ENCODE measurements around the gene PDE11A. TPM values are rescaled to one million over a fixed set of nuclear protein-coding genes. Genes with fewer than 3 reads are reported as not detected.

The PDE11A gene
- total and polyA plus RNA-seq, 2 of the 13 experiments (the other 11 are each of a cell fraction or from before 2014, with no cell fraction given): 1.2 to 1.7 TPM

DNA sequence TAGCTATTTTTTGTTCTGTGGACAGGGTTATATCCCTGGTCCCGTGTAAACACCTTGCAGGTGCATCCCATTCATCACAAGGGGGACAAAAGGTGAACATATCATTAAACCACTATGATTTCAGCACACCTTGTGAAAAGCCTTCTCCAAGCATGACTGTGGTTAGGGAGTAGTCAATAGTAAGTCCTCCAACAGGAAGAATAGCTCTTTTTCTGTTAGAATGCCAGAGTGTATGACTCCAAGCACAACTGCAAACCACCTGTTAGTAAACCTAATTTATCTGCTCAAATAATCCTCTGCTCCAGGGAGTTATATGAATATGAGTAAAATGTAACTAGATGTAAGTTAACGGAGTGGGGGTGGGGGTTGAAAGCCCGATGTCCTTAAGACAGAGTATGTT, 439.5 kb downstream of the PDE11A start:
- POLR2A ChIA-PET: no interaction called here
- no peak for FAIRE-seq
- CTCF ChIA-PET (ENCODE audit: low intra/inter-chr PET ratio, low total read pairs): no interaction called here

More for the DNA sequence above, 439.5 kb downstream of the PDE11A start:
- Histone ChIP-seq H3K4me3 (replicated peaks in 1 of 3; ENCODE audit: insufficient read depth in 1 of 3, low read depth in 2 of 3, low read length in 3 of 3) (no peak overlapping the region), H3K27me3 (ENCODE audit: control insufficient read depth in 1 of 2, insufficient read depth in 2 of 2, low read length in 2 of 2) (no peaks in the 10 kb centered on the region), H4K20me1 (ENCODE audit: insufficient read depth, low read length) (no peaks in the 10 kb centered on the region), H3K27ac (ENCODE audit: extremely low read length, insufficient read depth, low read length) (no peak overlapping the region), H3K4me2 (ENCODE audit: low read depth, low read length) (no peak overlapping the region), H3K36me3 (replicated peaks in 1 of 2; ENCODE audit: control insufficient read depth in 1 of 2, insufficient read depth in 2 of 2, low read length in 2 of 2) (no peaks in the 10 kb centered on the region), H2AFZ (ENCODE audit: low read length) (no peak overlapping the region), H3K4me1 (ENCODE audit: insufficient read depth, low read length) (peaks cover 14% of the 10 kb centered on the region), H3K9ac (ENCODE audit: insufficient read depth, low read depth, low read length) (no peak overlapping the region), H3K9me3 (ENCODE audit: low read length) (no peaks in the 10 kb centered on the region), H3K79me2 (ENCODE audit: insufficient read depth, low read length) (no peaks in the 10 kb centered on the region)
- in situ Hi-C loops (cut with HindIII; ENCODE audit: extremely low pct_ligation_motif_present, low pct_unique_long_range_greater_than_20kb) (no loop called here), intact Hi-C loops (cut with micrococcal nuclease; ENCODE audit: unreplicated experiment) (no loop called here)
- no peak for DNase-seq (ENCODE audit: low spot score)
- no TSS peak for BruUV-seq (replicated peaks)
- ATAC-seq: no peak
- TF ChIP-seq, protein P1, sequence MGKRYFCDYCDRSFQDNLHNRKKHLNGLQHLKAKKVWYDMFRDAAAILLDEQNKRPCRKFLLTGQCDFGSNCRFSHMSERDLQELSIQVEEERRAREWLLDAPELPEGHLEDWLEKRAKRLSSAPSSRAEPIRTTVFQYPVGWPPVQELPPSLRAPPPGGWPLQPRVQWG (CRISPR knock-in tag; IDR thresholded peaks at IDR 0.05; ENCODE audit: borderline replicate concordance, low read depth): no peak
- TF ChIP-seq SP1 (IDR thresholded peaks at IDR 0.05) (no peak), SP1 (CRISPR knock-in tag; IDR thresholded peaks at IDR 0.05) (no peak), ZNF44 (CRISPR knock-in tag; IDR thresholded peaks at IDR 0.05) (no peak), ZNF766 (CRISPR knock-in tag; IDR thresholded peaks at IDR 0.05; ENCODE audit: borderline replicate concordance) (no peak), HNRNPH1 (optimal IDR thresholded peaks at IDR 0.05; ENCODE audit: low read depth, low read length) (no peak), ZNF792 (CRISPR knock-in tag; IDR thresholded peaks at IDR 0.05) (no peak)
- TF ChIP-seq, protein P2, sequence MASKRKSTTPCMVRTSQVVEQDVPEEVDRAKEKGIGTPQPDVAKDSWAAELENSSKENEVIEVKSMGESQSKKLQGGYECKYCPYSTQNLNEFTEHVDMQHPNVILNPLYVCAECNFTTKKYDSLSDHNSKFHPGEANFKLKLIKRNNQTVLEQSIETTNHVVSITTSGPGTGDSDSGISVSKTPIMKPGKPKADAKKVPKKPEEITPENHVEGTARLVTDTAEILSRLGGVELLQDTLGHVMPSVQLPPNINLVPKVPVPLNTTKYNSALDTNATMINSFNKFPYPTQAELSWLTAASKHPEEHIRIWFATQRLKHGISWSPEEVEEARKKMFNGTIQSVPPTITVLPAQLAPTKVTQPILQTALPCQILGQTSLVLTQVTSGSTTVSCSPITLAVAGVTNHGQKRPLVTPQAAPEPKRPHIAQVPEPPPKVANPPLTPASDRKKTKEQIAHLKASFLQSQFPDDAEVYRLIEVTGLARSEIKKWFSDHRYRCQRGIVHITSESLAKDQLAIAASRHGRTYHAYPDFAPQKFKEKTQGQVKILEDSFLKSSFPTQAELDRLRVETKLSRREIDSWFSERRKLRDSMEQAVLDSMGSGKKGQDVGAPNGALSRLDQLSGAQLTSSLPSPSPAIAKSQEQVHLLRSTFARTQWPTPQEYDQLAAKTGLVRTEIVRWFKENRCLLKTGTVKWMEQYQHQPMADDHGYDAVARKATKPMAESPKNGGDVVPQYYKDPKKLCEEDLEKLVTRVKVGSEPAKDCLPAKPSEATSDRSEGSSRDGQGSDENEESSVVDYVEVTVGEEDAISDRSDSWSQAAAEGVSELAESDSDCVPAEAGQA (IDR thresholded peaks at IDR 0.05; ENCODE audit: low read depth): no peak
- TF ChIP-seq, protein P2 (CRISPR knock-in tag; IDR thresholded peaks at IDR 0.05; ENCODE audit: borderline replicate concordance): no peak
- TF ChIP-seq, protein P3, sequence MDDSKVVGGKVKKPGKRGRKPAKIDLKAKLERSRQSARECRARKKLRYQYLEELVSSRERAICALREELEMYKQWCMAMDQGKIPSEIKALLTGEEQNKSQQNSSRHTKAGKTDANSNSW (CRISPR knock-in tag; IDR thresholded peaks at IDR 0.05; ENCODE audit: borderline replicate concordance): no peak
- 45% methylated on average over 3 of the region's 3 CpGs for WGBS (ENCODE audit: low lambda C conversion rate)
